Stimulated activated CD4-positive, alpha-beta T cell treated with anti-CD3 and anti-CD28 coated beads, Interleukin-4, amount 100 ng/mL, for 24 hours (primary cell): Measurements from ENCODE around the gene AGFG2.
"Not testable (repeated sequence)": the region's sequence is repeated elsewhere in the genome, so short reads cannot be mapped to it uniquely, and the experiment has no call there.

Source experiments
- DNase-seq: peaks from one replicate; pipeline ENCODE4 v3.0.0-alpha.2; 2020

Gene AGFG2

GRCh38 chr7:100555701-100556100, 16.7 kb downstream of the AGFG2 start:
- no peak for DNase-seq

DNA sequence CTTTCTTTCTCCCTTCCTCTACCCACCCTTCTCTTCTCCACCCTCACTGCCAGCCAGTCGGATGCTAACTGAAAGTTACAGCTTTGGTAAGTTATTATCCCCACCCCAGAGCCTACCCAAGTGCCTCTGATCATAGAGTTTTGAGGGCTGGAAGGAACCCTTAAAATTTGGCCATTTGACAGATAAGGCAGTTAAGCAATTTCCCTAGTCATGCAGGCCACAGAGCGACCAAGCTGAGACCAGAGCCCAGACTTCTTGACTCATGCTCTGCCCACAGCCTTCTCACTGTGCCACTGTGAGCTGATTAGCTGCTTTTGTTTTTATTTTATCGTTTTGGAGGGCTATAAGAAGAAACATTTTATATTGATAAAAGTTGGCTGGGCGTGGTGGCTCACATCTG, 17.5 kb downstream of the AGFG2 start:
- DNase-seq, result no peak

DNA sequence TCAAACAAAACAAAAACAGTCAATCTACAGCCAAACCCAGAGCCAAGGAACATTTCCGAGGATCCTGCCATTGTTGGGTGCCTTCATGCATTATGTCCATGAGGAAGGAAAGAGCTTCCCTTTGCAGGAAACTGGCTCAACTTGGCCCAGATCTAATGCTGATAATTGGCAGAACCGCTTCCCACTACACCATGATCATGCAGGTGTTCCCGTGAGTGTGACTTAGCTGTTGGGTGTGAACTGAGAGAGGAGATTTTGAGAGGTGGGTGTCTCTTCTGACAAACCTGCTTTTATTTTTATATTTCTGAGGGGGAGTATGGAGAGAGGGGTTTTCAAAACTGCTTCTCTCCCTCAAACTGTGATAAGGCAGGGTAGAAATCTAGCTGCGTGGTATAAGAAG, 20.1 kb downstream of the AGFG2 start:
- DNase-seq, result no peak

DNA sequence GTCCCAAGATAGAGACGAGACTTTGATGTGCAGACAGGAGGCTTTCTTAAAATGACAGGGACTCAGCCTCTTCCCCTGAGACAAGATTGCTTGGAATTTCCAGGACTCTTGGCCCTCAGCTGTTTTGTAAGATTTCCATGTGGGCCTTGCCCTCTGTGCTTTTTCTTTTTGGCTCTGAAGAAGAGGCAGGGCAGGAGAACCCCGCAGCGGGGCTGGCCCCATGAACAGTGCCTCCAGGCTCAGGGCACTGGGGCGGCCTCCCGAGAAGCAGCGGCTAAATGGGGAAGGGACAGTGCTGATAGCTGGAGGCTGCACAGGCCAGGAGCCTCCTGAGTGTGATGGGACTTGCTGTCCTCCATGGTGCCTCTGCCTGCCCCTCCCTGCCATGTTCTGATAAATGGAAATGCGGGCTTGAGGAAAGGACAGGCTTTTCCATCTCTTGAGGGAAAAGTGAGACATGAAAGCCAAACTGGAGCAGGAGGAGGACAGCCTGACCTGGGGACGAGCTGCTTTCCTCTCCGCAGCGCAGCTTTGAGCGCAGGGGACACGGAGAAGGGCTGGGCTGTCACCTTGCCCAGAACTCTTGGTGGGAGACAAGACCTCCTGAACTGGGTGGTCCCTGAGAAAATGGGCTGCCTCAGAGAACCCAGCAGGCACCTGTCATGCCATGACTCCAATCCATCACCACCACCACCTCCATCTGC, 22.6 kb downstream of the AGFG2 start:
- no peak for DNase-seq

DNA sequence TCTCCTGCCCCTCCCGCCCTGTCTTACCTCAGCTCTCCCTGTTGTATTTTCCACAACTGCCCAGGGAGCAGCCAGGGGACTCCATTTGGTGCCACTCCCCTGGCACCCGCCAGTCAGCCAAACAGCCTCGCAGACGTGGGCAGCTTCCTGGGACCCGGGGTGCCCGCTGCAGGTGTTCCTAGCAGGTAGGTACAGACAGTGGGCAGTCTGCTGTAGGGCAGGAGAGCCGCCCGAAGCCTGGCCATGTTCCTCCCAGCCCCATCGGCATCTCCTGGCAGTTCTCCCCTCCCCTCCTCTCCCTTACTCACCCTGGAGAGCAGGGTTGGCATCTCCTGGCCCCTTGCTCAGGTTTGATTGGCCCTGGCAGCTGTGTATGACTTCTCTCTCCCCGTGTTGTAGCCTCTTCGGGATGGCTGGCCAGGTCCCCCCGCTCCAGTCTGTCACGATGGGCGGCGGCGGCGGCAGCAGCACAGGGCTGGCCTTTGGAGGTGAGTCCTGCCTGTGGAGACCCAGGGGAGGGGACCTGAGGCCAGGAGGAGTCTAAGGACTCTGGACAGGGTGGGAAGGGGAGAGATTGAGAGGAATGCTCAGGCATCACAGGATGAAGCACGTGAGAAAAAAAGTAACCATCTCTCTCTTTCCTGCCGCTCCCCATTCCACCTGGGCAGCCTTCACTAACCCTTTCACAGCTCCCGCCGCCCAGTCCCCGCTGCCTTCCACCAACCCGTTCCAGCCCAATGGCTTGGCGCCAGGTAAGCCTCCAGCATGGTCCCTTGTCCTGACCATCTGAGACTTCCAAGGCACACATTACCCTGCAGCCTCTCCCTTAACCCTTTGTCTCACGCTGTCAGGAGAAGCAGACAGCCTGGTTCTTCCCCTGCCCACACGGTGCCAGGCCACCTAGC, 23.4 kb downstream of the AGFG2 start:
- no peak for DNase-seq

- no peak for DNase-seq
These were observed 24.1 kb downstream of the AGFG2 start for GRCh38 chr7:100563100-100563564.

DNA sequence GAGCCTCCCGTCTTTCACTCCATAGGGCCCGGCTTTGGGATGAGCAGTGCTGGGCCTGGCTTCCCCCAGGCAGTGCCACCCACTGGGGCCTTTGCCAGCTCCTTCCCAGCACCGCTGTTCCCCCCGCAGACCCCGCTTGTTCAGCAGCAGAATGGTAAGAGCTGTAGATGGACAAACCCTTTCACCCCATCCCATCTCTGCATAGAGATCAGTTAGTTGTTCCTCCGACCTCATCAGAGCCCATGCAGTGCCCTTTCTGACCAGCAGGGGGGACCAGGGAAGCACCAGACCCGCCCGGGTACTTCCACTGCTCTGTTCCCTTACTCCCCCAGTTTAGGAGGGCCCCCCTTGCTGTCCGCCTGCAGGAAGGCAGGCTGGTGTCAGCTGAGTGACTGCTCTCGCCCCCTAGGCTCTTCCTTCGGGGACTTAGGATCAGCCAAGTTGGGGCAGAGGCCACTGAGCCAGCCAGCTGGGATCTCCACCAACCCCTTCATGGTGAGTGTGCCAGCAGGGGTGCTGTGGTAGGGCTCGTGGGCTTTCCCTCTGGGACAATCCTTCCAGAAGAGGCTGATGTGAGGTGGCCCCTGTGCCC, 24.9 kb downstream of the AGFG2 start:
- DNase-seq, result peak; percentile 88

DNA sequence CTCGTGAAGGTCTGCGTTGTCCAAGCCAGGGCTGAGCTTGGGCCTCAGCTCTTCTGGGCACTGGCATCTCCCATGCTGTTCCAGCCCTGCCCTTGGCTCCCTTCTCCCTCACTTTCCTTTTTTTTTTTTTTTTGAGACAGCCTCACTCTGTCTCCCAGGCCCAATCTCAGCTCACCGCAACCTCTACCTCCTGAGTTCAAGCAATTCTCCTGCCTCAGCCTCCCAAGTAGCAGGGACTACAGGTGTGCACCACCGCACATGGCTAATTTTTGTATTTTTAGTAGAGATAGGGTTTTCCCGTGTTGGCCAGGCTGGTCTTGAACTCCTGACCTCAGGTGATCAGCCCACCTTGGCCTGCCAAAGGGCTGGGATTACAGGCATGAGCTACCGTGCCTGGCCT, 25.4 kb downstream of the AGFG2 start:
- not testable (repeated sequence) for DNase-seq

DNA sequence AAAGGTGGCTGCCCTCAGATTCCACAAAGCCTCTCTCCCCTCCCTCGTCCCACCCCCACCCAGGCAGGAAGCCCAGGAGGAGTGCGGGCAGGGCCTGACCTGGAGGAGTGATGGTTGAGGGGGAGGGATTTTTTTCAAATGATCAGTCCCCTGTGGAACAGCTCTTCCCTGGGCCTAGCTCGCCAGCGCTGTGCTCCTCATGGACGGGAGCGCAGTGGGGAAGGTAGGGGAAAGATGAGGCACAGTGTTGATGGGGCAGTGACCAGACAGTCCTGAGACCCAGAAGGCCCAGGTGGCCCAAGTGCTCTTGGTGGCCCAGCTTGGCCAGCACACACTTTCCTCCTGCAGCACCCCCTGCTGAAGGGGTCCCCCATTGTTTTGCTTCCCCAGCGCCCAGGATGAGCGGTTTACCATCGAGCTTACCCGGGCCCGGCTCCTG, 26.1 kb downstream of the AGFG2 start:
- DNase-seq, result no peak

DNA sequence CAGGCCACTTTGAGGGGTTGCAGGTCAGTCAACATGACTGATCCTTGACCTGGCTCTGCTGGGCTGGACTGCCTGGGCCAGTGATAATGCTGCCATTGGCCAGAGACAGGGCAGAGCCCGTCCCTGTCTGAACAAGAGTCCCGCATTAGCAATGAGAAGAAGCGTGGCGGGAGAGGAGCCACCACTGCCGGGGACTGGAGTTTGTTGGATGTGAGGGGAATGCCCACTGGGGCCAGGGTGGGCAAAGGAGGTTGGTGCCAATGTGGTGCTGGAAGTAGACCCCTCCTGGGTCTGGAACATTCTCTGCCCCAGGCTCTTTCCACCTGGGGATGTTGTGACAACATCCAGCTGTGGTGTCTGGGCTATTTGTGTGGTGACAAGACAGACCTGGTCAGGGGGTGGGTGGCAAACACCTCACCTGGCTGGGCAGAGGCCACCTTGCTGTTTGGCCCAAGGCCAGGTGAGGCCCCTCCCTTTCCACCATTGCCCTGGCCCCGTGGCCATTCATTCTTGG, 27.1 kb downstream of the AGFG2 start:
- DNase-seq, result no peak

DNA sequence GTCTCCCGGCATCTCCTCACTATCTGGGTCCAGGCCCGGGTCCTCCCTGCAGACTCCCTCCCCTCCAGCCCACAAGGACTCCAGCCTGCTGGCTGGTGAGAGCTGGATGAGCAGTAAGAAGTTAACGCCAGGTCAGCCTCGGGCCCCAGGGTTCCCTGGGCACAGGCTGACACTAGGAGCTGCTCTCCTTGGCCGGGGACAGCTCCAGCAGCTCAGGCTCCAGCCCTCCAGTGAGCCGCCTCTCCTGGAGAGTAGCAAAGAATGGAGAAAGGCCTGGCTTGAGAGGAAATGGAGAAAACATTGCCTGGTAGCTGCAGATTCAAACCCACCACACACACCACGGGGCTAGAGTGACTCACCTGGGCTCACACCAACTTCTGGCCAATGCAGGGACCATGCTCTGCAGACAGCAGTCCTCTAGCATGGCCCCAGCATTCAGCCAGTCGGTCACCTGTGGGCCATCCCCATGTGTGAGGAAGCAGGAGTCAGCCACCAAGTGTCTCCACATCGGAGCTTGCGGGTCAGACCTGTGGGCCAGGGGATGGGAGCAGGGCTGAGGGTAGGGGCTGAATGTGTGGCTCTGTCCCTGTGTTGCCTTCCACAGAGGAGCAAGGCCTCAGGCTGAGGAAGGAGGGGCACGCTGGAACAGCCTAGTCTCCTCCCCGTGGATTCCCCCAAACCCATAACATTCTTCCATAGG, 28.2 kb downstream of the AGFG2 start:
- no peak for DNase-seq

DNA sequence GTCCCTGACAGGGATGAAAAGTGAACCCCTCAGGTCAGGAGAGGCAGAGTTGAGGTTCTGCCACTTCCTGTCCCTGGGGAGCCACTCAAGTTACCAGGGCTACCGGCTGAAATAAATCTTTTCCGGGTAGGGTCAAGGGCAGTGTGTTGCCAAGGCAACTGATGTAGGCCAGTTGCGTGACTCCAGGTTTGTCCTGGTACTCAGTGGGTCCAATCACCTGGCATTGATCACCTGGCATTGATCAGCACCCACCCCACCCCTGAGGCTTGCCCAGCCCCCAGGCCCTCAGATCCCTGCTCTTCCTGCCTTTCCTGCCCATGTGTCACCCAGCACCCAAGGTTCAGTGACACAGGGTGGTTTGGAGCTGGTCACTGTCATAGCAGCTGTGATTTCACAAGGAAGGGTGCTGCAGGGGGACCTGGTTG, 28.8 kb downstream of the AGFG2 start:
- DNase-seq, result no peak

DNA sequence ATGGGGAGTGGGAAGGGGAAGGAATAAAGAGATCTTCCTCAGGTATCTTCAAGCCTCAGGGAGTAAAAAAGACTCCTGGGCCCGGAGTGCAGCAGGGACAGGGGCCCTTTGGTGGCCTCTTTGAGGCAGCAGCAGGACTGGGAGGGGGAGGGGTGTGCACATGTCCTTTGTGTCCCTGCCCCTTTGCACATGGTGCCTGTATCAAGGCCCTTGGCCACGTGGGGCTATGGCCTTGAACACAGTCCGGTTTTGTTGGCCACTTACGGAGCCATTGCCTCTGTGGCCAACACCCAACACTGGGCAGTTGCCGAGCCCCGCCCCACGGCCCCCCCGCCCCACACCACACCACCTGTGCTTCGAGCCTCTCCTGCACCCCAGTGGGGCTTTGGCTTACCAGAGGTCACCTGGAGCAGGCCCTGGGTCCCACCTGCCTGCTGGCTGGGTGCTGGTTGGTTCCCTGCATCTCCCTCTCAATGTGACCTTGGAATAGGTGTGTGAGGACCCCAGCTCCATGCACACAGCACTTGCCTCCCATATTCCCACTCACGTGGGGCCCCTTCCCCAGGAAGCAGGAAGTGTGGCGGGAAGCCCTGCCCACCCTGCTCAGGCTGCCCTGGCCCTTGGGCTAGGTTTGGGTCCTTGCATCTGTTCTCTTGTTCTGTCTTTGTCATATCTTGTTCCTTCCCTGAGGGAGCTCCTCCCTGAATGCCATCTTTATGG, 29.3 kb downstream of the AGFG2 start:
- DNase-seq, result no peak

DNA sequence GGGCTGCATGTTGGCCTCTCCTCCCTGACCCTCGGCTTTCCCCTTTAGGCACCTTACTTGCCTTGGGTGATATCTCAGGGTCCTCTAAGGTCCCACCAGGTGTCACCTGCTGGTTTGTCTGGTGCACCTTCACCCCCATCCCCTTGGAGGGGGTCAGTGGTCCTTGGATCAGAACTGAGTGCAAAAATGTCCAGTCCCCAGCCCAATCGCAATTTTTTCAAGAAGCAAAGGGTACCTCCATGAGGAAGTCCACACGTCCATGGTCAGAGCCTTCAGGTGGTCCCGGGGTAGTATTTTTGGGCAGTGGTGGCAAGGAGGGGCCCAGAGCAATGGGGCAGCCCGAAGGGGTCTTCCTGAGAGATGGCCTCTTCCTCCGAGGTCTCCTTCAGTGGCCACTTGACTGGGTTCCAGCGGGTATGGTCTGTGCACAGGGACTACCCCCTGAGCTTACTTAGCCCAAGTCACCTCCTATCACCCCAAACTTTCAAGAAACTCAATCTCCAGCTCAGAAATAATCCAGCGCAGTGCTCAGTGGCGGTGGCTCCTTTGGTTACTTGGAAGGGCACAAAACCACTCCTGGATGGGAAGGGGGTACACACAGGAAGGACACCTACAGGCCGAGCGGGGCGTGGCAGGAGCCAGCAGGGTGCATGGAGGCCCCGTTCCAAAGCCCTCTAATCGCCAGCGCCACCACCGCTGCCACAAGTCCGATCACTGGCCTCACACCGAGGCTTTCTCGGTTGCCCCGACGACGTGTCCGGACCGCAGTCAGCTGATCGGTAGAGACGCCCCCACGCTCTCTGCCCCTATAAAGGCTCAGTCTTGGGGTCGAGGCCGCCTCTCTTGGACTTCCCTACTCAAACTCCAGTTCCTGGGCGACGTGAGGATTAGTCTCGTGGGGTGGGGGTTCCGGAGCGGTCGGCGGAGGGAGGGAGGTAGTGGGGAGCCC, 30.2 kb downstream of the AGFG2 start:
- DNase-seq, result peak; percentile 50

DNA sequence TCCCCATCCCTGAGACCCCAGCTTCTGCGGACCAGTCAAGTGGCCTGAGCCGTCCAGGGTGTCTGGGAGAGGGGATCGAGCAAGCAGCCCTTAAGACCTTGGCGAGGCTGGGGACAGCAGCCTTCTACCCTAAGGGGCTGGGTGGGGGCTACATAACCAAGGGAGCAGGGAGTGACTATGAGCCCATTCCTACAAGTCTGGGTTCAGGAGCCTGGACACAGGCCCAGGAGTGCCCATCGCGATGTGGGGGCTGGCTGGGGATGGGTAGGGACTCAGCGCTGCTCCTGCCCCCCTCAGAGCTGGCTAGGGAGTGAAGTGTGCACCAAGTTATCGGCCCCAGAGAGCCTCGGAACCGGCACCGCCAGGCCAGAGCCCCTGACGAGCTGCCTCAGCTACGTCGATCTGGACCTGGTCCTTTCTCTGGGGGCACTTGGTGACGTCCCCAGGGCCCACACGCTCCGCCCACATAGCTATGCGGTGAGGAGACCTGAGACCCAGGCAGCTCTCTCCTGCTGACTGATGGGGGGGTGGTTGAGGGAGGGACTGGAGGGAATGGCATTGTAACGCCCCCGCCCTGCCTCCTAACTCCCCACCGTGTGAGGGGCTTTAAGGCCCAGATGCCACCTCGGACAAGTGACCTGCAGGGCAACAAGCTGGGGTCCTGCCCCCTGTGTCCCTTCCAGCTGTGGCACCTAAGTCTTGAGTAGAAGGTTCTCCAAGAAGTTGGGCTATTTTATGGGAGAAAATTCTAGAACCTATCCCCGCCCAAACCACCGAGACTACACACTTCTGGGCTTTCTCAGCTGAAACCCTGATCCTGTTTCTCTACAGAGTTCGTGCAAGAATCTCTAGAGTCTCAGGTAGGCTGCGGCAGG, 32.2 kb downstream of the AGFG2 start:
- DNase-seq, result no peak

DNA sequence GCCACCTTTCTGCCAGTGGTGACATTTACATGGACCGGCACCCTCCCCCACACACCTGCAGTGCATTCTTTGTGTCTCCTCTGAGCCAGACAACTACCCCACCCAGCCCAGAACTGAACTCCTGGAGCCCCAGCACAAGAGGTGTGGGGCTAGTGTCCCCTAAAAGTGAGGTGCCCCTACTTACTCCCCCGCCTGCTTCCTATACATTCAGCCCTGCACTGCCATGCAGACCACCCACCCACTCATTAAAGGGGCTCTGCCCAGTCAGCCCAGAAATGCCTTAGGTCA, 32.8 kb downstream of the AGFG2 start:
- DNase-seq, result no peak

DNA sequence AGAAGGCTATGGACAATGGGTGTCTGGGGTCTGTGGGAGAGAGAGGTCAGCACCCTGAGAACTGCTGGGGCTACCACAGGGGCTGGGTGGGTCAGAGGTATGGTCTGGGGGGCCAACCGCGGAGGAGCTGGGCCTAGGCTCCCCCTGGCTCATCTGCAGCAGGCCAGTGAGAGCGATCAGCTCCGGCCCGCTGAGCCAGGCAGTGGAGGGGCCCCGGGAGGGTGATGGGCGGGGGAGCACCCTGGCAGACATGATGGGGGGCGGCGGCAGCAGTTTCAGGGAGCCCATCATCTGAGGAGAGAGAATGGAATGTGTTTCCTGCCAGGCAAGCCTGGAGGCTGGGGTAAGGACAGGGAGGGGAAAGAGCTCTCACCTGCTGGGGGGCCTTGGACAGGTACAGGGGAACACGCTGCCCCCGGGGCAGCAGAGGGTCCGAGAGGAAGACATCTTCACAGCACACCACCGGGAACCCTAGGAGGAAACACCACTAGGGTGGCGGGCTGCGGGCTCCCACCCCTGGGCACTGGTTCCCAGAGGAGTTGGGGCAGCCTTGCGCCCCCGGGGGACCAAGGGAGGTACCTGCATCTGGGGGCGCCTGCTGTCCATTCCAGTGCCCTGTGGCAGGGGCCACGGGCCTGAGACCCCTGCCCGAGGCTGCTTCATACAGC, 33.4 kb downstream of the AGFG2 start:
- no peak for DNase-seq

GRCh38 chr7:100572949-100573675, 34.1 kb downstream of the AGFG2 start:
- DNase-seq, result no peak
